ENCODE results near the gene STXBP6.
A peak's percentile ranks its signal among the peaks of the same experiment; 100 is the strongest.

The STXBP6 gene

DNA sequence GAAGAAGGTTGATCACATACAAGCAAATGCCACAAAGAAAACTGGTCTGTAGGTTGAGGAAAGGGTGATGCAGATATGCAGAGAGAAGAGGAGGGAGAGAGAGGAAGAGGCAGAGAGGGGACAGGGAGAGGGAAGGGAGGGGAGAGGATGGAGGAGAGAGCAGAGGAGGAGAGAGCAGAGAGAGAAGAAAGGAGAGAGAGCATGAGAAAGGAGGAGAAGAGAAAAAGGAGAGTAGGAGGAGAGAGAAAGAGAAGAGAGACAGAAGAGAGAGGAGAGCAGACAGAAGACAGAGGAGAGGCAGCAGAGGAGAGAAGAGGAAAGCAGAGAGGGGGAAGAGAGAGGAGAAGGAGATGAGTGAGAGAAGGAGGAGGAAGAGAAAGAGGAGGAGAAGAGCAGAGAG, 59.2 kb downstream of the STXBP6 start:
- DNase-seq (ENCODE audit: low read depth) = no peak
- H3K4me3 ChIP-seq (ENCODE audit: low read length) = no peak overlapping the region
- TF ChIP-seq, protein P1, sequence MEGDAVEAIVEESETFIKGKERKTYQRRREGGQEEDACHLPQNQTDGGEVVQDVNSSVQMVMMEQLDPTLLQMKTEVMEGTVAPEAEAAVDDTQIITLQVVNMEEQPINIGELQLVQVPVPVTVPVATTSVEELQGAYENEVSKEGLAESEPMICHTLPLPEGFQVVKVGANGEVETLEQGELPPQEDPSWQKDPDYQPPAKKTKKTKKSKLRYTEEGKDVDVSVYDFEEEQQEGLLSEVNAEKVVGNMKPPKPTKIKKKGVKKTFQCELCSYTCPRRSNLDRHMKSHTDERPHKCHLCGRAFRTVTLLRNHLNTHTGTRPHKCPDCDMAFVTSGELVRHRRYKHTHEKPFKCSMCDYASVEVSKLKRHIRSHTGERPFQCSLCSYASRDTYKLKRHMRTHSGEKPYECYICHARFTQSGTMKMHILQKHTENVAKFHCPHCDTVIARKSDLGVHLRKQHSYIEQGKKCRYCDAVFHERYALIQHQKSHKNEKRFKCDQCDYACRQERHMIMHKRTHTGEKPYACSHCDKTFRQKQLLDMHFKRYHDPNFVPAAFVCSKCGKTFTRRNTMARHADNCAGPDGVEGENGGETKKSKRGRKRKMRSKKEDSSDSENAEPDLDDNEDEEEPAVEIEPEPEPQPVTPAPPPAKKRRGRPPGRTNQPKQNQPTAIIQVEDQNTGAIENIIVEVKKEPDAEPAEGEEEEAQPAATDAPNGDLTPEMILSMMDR (IDR thresholded peaks at IDR 0.05; ENCODE audit: insufficient read depth, low read depth, low read length, missing control alignments) = no peak

DNA sequence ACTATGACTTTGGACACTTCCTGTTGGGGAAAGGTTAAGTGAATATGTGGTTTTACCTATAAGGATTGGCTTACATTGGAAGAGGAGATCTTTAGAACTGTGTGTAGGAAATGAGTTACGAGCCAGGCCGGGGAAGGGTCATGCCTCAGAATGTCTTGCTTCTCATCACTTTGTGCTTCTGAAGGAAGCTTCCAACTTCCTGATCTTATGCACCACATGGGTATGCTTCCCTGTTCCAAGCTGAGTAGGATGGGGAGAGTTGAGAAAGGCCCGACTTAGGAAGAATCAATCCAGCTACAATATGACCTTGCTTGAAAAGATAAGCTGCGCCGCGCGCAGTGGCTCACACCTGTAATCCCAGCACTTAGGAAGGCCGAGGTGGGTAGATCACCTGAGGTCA, 59.9 kb downstream of the STXBP6 start:
- no peak overlapping the region for H3K4me3 ChIP-seq (ENCODE audit: low read length)
- no peak for DNase-seq (ENCODE audit: low read depth)
- TF ChIP-seq, protein P1 (IDR thresholded peaks at IDR 0.05; ENCODE audit: insufficient read depth, low read depth, low read length, missing control alignments) = no peak

DNA sequence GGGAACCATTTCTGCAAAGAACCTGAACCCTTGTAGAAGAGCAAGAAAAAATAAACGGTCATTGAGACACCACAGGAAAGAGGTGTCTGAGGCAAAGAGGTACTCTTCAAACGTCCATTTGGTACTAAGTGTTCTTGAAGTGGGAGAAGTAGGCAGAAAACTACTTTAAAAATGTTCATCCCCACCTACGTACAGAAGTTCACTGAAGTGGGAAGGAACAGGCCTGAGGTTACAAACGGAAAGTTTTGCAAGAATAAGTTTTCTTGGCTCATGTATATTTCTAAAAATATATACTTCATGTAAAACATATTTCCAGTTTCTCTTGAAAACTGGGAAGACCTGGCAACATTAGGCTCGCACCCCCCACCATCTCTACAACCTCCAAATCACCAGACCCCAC, 61.2 kb downstream of the STXBP6 start:
- TF ChIP-seq, protein P1 (IDR thresholded peaks at IDR 0.05; ENCODE audit: insufficient read depth, low read depth, low read length, missing control alignments) = no peak
- H3K4me3 ChIP-seq (ENCODE audit: low read length) = no peak overlapping the region
- DNase-seq (ENCODE audit: low read depth) = no peak

DNA sequence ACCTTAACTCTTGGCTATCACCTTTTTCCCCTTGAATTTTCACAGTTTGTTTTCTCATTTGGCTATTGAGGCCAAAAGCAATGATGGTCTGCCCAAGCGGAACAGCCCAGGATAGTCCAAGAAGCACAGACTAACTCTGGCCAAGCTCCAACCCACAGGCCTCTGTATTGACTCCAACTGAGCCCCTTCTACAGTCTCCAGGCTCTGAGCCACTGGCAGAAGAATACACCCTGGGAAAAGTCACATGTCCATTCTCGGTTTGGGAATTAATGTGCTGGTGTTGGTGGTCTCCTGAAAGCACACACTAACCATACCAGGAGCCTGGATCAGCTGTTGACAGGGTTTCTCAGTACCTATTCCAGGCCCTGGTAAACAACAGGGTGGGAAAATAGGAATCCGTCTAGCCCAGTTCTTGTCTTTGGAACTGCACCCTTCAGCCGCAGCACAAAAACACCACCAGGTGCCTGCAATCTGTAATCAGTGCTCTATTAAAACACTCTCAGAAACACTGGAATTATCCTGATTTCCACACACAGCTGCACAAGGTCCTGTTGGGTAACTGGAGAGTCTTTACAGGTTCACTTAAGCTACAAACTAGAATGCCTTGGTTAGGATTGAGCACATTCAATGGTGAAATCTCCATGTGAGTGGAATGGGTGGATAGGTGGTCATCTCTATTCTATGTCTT, 63.6 kb downstream of the STXBP6 start:
- TF ChIP-seq, protein P1 (IDR thresholded peaks at IDR 0.05; ENCODE audit: insufficient read depth, low read depth, low read length, missing control alignments) = no peak
- no peak overlapping the region for H3K4me3 ChIP-seq (ENCODE audit: low read length)
- no peak for DNase-seq (ENCODE audit: low read depth)

GRCh38 chr14:24984846-24985589, 64.9 kb downstream of the STXBP6 start:
- H3K4me3 ChIP-seq (ENCODE audit: low read length) = no peak overlapping the region
- DNase-seq (ENCODE audit: low read depth) = no peak
- TF ChIP-seq, protein P1 (IDR thresholded peaks at IDR 0.05; ENCODE audit: insufficient read depth, low read depth, low read length, missing control alignments) = no peak

GRCh38 chr14:24982472-24983155, 67.3 kb downstream of the STXBP6 start:
- TF ChIP-seq, protein P1 (IDR thresholded peaks at IDR 0.05; ENCODE audit: insufficient read depth, low read depth, low read length, missing control alignments) = no peak
- peak; percentile 10 for DNase-seq (ENCODE audit: low read depth)
- H3K4me3 ChIP-seq (ENCODE audit: low read length) = no peak overlapping the region
